DMS153 treated with DMSO at 0.1 percent for 48 hours (cell line): Measurements from ENCODE around the gene SLX9.

ENCODE experiments used
- DNase-seq: peaks from one replicate; lab custom pipeline; 2025; ENCODE audit not compliant: unreplicated experiment; lab: John Stamatoyannopoulos, UW

Gene SLX9

DNA sequence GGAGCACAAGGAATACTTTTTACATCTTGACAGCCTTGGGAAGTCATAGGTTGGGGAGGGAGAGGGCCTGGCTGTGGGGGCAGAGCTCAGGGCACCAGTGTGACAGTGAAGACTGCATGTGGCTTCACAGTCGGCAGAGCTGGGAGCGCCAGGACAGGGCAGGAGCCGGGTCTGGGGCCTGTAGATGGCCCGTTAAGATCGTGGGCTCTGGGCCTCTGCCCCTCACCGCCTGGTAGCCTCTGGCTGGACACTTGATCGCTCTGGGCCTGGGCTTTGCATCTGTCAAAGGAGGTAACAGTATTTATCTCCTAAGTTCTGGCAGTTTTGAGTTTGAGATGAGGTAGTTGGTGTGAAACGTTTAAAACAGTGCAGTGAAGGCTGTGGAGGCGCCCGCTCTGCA lies 4.8 kb downstream of the SLX9 start:
- DNase-seq = no peak

DNA sequence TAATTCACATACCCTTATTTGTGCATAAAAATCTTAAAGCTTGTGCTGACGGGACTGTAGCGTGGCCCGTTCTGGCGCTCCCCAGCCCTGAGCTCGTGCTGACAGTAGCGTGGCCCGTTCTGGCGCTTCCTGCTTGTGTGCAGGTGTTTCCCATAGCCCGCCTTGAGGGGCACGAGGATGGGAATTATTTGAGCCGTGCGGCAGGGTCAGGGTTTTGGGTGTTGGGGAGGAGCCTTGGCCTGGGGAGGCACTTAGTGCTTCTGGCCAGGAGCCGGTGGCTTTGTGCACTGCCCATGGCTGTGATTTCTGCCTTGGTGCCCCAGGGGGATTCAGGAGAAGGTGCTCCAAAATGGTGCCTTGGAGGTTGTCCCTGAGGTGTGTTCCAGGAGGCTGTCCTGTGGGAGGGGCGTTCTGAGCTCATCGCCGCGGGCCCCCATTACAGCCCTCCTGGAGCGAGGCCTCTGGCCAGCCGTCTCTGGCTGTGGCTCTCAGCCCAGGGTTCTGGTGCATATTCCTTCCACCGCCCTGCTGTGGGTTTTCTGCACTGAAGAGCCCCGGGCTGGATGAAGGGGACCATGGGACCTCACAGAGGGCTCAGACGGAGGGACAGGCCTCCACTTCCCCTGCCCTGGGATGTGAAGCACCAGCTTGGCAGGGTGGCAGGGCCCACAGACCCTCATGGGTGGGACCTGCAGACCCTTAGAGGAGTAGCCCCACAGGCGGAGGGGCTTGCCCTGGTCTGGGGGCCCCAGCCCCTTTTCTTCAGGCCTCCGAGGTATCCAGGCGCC lies 6.6 kb downstream of the SLX9 start:
- DNase-seq = no peak

DNA sequence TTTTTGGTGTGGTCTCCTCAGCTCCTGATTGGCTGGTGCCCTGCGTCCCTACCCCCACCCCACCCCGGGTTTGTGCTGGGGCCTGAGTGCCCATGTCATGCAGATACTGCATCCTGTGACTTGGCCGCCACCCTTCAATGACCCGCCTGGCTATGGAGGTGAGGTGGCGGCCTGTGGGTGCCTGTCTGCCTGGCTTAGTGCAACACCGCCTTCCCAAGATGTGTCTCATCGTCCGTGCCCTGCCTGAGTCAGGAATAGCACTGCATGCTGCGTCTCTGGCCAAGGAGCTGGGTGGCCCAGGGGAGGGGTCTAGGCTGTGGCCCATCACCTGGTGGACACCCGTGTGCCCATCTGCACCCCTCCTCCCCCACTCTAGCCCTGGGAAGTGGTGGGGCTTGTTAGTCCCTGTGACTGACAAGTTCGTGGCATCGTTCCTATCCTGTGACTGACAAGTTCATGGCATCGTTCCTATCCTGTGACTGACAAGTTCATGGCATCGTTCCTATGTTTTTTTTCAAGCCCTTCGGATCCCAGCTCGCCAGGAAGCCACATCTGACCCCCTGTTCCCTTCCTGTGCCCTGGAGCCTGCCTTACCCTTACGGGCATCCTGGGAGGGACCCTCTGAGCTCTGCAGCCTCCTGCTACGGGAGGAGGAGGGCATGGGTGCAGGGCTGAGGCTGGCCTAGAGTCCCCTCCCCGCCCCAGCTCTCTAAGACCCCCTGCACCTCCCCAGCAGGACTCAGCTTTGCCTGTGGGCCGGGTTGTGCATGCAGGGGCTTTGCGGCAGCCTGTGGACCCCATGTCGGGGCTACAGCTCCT lies 7.5 kb downstream of the SLX9 start:
- no peak for DNase-seq

DNA sequence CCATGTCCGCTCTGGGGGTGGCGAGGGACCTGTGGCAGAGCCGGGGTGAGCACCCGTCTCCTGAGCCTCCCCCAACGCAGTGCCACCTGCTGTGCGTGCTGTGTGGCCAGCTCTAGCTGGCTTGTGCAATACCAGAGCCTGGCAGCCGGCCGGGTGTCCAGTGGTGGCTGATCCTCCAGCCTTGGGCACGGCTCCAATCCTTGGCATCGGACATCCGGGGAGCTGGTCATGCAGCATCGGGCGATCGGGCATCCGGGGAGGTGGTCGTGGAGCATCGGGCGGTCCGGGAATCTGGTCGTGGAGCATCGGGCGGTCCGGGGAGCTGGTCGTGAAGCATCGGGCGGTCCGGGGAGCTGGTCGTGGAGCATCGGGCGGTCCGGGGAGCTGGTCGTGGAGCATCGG lies 8.1 kb downstream of the SLX9 start:
- DNase-seq = no peak

DNA sequence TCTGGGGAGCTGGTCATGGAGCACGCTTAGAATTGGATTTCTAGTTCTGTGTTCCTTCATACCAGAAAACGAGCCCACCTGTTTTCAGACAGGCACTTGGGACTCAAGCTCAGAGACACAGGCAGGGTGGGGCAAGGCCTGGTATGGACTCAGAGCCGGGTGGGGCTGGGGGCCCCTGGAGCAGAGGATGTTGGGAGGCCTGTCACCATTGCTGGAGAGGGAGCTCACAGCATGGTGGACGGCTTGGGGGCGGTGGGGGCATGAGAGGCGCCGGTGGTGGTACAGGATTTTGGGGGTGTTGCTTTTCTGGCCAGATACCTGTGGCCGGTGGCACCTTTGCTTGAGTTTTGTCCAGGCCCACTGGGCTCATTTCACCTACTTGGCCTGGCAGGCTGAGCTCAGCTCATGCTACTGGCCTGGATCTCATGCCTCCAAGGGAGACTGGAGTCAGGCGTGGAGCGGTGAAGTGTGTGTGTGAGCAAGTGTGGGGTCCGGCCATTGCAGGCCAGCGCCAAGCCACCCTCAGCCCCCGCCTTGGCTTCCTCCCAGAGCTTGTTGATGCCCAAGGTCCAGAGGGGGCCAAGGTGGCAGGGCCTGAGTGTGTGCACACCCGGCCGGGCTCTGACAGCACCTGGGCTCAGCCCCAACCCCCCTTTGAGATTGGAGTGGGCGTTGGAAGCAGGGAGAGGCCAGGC lies 8.7 kb downstream of the SLX9 start:
- DNase-seq = no peak

DNA sequence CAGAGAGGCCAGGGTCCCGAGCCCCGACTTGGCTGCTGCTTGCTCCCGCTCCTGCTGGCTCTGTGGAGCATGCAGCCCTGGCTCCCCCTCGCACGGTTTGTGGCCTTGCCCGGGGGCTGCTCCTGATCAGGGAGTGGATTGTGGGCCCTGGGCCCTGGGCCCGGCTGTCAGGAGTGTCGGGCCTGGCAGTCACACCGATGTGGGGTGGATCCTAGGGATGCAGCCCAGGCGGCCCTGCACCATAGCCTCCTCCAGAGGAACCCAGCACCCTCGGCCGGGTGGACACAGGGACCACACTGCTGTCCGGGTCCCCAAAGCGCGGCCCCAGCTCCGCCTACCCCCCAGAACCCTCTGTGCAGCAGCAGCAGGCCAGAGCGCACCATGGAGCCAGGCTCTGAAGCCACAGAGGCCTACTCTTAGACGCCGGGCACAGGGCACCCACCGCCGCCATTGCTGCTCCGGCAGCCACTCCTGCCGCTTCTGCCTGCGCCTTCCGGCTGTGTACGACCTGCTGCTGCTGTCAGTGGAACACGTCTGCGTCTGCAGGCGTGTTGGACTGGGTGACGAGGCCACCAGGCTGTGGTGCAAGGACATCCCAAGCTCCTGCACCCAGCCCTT lies 9.4 kb downstream of the SLX9 start:
- DNase-seq = no peak

DNA sequence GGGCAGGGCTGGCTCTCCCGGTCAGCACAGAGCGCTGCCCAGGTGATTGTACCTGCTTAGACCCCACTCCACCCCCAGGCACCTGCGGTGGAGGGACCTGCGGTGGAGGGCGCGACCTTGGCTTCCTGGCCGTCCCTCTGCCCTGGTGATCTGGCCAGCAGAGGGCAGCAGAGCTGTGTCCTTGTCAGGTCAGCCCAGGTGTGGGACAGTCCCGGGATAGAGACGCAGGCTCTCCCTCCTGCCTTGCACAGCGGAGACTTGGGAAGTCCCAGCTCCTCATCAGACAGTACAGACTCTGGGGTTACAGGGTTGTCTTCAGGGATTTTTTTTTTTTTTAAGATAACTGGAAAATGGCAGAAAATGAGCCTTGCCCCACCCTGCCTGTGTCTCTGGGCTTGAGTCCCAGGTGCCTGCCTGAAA lies 10.0 kb downstream of the SLX9 start:
- DNase-seq = peak; percentile 26

DNA sequence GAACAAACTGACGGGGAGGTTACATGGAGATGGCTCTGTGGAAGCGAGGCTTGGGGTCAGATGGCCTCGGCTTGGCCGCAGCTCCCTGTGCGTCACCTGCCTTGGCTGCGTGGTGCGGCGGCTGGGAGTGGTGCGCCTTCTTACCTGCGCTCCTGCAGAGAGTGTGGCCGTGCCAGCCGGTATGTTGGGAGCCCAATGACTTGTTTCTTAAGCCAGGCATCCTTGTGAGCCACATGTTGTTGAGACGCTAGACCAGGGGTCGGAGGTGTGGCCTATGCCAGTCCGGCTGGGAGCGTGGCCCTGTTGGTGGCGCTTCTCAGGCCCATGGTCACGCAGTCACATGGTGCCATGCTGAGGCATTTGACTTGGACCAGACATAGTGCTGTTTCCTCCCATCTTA lies 10.5 kb downstream of the SLX9 start:
- no peak for DNase-seq

DNA sequence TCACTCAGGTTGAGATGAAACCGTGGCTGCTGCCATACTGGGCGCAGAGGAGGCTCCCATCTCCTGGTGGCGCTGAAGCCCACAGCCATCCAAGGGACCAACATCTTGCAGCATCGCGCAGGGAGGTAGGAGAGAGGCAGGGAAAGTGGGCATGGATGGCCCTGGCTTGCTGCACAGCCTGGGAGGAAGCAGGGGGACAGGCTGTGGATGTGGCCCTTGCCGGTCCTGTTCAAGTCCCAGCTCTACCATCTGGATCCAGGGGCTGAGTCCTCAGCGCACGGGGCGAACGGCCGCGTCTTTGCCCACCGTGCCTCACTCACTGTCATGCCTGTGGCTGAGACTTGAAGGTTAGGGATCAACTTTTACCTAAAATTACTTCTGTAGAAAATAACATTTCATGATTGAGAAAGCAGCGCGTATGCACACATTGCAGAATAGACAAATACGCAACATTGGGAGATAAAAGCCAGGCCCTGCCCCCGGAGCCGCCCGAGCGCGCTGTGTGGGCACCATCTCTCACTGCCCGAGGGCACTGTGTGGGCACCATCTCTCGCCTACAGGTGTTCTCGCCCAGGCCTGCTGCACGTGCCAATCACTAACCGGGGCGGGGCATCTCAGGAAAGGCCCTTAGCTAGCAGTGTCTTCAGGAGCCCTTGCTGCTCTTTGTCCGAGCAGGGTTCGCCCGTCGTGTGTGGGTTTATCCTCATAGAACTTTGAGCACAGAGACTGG lies 11.5 kb downstream of the SLX9 start:
- no peak for DNase-seq

DNA sequence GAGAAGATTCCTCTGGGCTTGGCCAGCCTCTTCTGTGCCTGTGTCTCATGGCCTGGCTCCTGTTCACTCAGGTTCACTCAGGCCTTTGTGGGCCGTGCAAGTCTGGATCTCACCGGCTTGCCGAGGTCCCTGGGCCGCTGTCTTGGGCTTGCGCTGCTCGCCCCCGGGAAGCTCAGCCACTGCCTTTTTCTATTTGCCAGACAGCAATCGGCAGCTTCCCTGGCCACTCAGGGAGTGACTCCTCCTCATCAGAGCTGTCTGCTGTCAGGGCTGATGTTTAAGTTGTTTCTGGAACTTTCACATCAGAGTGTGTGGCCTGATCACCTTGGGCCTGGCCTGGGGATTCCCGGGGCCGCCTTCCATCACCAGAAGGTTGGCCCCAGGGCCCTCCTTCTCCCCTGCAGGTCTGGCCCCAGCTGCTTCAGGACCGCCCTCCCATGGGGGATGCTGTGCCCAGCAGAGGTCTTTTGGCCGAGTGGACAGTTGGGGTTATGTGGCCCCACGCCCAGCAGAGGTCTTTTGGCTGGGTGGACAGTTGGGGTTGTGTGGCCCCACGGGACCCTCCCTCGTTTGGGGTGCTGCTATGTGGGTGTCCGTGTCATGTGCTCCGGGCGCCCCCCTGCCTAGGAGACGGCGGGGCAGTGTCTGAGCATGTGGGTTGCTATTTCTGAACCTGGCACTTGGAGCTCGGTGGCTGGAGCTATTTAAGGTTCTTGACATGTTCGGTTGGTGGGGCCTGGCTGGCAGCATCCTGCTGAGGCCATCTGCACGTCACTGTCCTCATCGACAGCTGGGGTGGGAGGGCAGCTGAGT lies 12.5 kb downstream of the SLX9 start:
- DNase-seq = no peak

DNA sequence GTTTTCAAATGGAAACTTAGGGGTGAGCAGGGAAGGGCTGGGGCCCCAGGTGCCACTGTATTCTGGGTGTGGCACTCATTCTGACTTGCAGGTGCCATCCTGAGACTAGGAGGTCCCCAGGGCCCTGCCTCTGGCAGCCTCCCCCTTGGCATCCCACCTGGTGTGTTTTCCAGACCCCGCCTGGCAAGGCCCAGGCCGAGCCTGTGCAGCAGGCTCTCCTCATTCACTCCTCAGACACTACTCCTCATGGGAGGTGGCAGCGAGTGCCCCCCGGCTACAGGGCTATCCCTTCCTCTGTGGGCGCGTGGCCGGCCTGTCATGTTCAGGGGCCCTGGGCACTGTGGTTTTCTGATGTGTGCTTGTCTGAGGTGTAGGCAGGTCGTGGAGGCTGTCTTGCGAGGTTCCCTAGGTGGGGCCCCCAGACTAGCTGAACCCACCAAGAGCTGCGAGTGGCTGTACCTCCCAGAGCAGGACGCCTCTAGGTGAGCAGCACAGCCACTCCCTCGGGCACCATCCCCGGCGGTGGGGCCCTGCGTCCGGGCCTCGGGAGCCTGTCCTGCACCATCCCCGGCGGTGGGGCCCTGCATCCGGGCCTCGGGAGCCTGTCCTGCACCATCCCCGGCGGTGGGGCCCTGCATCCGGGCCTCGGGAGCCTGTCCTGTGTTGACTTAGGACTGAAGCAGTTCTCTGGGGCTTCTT lies 13.2 kb downstream of the SLX9 start:
- DNase-seq = no peak

DNA sequence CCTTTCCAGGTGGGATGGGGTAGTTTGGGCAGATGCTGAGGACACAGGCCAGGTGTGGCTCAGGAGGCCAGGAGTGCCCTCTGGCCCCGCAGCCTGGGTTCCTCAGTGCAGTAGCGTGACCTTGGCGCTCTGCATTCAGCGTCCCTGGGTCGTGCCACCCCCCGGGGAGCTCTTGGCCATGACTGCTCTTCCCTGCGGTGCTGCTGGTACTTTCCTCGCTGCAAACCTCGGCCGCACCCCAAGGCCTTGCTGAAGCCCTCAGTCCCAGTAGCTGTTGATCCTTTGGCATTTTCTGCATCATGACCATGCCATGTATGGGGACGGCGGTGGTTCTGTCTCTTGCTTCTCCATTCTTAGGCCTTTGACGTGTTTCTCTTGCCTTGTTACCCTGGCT lies 13.8 kb downstream of the SLX9 start:
- no peak for DNase-seq

DNA sequence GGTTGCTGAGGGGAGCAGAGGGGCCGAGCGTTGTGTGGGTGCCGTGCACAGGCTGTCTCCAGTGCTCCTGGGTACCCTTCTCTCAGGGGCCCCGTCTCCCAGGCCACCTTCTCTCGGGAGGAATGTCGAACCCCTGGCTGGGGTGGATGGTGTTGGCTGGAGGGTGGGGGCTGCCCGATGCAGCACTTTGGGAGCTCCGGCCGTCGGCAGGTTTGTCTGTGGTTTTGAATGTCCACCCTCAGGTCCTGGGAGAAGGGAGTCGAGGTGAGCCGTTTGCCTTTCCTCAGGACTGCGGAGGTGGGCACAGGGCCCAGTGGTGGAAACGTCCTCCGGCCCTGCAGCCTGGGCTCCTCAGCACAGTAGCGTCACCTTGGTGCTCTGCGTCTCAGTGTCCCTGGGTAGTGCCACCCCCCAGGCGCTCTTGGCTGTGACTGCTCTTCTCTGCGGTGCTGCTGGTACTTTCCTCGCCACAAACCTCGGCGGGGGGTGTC lies 14.5 kb downstream of the SLX9 start:
- DNase-seq = no peak

DNA sequence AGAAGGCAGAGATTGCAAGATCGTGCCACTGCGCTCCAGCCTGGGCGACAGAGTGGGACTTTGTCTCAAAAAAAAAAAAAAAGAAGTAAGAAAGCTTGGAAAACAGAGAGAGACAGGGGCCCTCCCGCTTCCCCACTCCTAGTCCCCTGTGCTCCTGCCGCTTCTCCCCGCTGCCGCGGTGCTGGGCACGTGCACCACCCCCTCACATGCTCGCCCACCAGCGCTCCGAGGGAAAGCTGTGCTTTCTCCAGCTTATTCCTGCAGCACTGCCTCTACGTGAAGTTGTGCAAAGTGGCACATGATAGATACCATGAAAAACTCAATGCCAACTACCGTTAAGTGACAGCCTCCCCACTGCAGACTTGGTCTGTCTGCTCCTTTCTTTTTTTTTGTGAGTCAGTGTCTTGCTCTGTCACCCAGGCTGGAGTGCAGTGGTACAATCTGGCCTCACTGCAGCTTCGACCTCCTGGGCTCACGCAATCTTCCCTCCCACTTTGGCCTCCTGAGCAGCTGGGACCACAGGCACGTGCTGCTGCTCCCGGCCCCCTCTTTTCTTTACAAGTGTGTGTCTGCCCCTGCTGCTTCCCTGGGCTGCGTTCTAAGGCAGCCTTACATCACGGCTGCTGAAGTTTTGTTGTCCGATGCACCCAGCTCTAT lies 15.4 kb downstream of the SLX9 start:
- no peak for DNase-seq

DNA sequence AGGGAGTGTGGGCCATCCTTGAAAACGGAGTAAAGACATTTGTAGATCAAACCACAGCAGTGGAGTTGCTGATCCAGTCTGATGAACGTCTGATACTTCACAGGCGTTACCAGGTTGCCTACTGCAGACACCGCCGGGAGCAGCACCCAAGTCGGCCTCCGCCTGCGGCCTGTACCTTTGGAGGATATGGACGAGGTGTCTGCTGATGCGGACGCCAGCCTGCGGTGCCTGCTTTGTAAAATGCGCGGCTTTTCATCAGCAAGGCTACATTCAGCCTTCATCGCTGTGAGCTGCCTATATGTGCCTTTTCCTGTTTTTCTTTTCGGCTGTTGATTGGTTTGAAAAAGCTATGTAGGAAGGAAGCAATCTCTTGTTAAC lies 16.0 kb downstream of the SLX9 start:
- no peak for DNase-seq

DNA sequence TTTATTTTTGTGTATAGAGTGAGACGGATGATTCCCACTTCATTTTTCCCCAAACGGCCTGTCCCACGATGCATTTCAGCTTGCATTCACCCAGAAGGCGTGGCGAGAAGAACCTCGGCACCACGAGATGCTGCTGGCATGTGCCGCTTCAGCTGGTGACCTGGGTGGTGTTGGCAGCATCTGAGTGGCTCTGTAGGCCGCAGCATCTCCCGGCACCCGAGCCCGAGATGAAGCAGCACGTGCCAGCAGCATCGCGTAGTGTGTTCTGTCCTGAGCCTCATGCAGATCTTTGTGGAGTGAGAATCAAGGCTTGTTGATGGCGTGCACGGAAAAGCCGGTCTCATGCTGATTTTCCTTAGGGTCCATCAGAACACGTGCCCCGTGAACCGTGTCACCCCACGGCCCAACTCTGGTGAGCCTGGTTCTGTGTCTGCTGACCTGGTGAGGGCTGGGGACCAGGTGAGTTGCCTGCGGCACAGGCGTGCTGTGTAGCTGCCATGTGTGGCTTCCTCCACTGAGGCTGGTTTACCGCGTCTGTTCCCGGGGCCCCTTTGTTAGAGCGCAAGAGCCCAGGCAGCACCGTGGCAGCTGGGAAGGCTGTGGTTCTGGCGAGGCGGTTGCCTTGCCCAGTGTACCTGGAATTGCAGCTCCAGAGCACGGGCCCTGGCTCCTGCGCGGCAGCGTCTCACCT lies 16.7 kb downstream of the SLX9 start:
- no peak for DNase-seq

DNA sequence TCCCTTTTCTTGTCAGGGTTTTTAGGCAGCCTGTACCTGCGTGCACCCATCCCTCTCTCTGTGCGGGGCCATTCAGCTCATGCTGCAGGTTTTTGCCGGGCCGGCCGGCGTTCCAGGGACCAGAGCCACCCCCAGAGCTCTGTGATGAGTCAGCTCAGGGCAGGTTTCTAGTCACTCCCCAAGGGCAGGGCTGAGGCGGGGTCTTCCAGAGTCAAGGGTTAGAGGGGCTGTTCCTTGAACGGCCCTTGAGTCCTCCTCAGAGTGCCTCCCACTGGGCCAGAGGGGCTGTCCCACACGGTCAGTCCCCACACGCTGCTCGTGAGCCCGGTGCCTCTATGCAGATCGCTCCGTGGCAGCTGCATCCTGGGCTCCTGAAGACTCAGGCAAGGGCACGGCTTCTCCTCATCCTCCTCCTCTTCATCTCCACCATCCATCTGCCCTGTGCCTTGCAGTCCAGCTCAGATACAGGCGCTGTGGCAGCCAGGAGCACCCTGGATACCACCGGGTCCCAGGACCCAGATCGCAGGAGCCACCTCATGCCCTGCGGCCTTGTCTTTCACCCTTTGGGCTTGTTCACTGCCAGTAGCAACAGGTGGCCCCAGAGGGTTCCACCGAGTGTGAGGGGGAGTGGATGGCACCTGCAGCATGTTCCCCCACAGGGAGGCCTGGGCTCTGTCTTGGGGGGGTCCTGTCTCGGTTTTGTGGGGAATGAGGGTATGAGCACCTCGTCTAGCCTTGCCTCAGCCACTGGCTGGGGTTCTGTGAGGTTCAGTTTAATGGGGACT lies 17.4 kb downstream of the SLX9 start:
- DNase-seq = no peak
